Measurements from ENCODE around the gene TRMO. TPM values are rescaled to one million over a fixed set of nuclear protein-coding genes. Genes with fewer than 3 reads are reported as not detected.

The TRMO gene
- total and polyA plus RNA-seq, 5 experiments from 2014 or later: 11.7 to 51.5 (median 18.0) TPM

GRCh38 chr9:97873882-97874281, 48.4 kb downstream of the TRMO start:
- H3K9me3 Mint-ChIP-seq: no peaks in the 10 kb centered on the region
- DNase-seq (no peak), ATAC-seq (no peak)
- peaks cover 12 to 28% (median 12%) of the 10 kb centered on the region in 3 donors for H3K36me3 Mint-ChIP-seq
- peaks cover 4 to 17% (median 7%) of the 10 kb centered on the region in 5 donors for H3K27me3 Mint-ChIP-seq
- POLR2A ChIA-PET: no interaction called here
- H3K27ac Mint-ChIP-seq: no peak overlapping the region
- no peak overlapping the region for H3K4me3 Mint-ChIP-seq
- no peaks in the 10 kb centered on the region for H3K4me1 Mint-ChIP-seq

GRCh38 chr9:97873425-97873824, 48.9 kb downstream of the TRMO start:
- peaks cover 0 to under 1% (median 0%) of the 10 kb centered on the region in 9 donors for H3K9me3 Mint-ChIP-seq
- H3K4me1 Mint-ChIP-seq: no peaks in the 10 kb centered on the region
- H3K27ac Mint-ChIP-seq: no peak overlapping the region
- no peak for DNase-seq
- peaks cover 4 to 18% (median 7%) of the 10 kb centered on the region in 5 donors for H3K27me3 Mint-ChIP-seq
- POLR2A ChIA-PET: no interaction called here
- ATAC-seq: no peak
- peaks cover 12 to 28% (median 15%) of the 10 kb centered on the region in 3 donors for H3K36me3 Mint-ChIP-seq
- no peak overlapping the region for H3K4me3 Mint-ChIP-seq

GRCh38 chr9:97868859-97869258, 53.4 kb downstream of the TRMO start:
- no peak for ATAC-seq
- peaks cover 15 to 47% (median 41%) of the 10 kb centered on the region in 3 donors for H3K36me3 Mint-ChIP-seq
- H3K4me1 Mint-ChIP-seq: peaks cover 0 to 3% (median 0%) of the 10 kb centered on the region in 4 donors
- DNase-seq: no peak
- H3K27ac Mint-ChIP-seq: no peak overlapping the region
- H3K4me3 Mint-ChIP-seq: no peak overlapping the region
- POLR2A ChIA-PET: no interaction called here
- peaks cover 5 to 43% (median 21%) of the 10 kb centered on the region in 9 donors for H3K9me3 Mint-ChIP-seq
- peaks cover 5 to 43% (median 21%) of the 10 kb centered on the region in 5 donors for H3K27me3 Mint-ChIP-seq

- H3K27me3 Mint-ChIP-seq: peaks cover 12 to 57% (median 35%) of the 10 kb centered on the region in 5 donors
- H3K9me3 Mint-ChIP-seq: peaks cover 5 to 43% (median 21%) of the 10 kb centered on the region in 9 donors
- H3K4me1 Mint-ChIP-seq: peaks cover 0 to 3% (median 0%) of the 10 kb centered on the region in 4 donors
- ATAC-seq: no peak
- DNase-seq: no peak
- H3K4me3 Mint-ChIP-seq: no peak overlapping the region
- no peak overlapping the region for H3K27ac Mint-ChIP-seq
- POLR2A ChIA-PET: no interaction called here
- H3K36me3 Mint-ChIP-seq: peaks cover 16 to 42% (median 41%) of the 10 kb centered on the region in 3 donors
These were observed 55.5 kb downstream of the TRMO start for GRCh38 chr9:97866848-97867247.

GRCh38 chr9:97866300-97866699, 56.0 kb downstream of the TRMO start:
- Mint-ChIP-seq H3K4me1 (peaks cover 0 to 3% (median 0%) of the 10 kb centered on the region in 4 donors), H3K27ac (no peak overlapping the region), H3K27me3 (peaks cover 17 to 63% (median 40%) of the 10 kb centered on the region in 5 donors), H3K36me3 (peaks cover 18 to 43% (median 37%) of the 10 kb centered on the region in 3 donors), H3K4me3 (no peak overlapping the region), H3K9me3 (peaks cover 5 to 43% (median 21%) of the 10 kb centered on the region in 9 donors)
- POLR2A ChIA-PET: no interaction called here
- DNase-seq (no peak), ATAC-seq (no peak)

- ATAC-seq (no peak), DNase-seq (no peak)
- peaks cover 0 to 3% (median 0%) of the 10 kb centered on the region in 4 donors for H3K4me1 Mint-ChIP-seq
- peaks cover 5 to 43% (median 21%) of the 10 kb centered on the region in 9 donors for H3K9me3 Mint-ChIP-seq
- no peak overlapping the region for H3K4me3 Mint-ChIP-seq
- H3K27me3 Mint-ChIP-seq: peaks cover 35 to 79% (median 58%) of the 10 kb centered on the region in 5 donors
- no peak overlapping the region for H3K27ac Mint-ChIP-seq
- H3K36me3 Mint-ChIP-seq: peaks cover 18 to 34% (median 31%) of the 10 kb centered on the region in 3 donors
- POLR2A ChIA-PET: no interaction called here
These were observed 57.9 kb downstream of the TRMO start for GRCh38 chr9:97864396-97864795.

GRCh38 chr9:97863314-97863713, 59.0 kb downstream of the TRMO start:
- ATAC-seq (no peak), DNase-seq (no peak)
- no peak overlapping the region for H3K27ac Mint-ChIP-seq
- POLR2A ChIA-PET: no interaction called here
- H3K27me3 Mint-ChIP-seq: peaks cover 36 to 82% (median 62%) of the 10 kb centered on the region in 5 donors
- H3K36me3 Mint-ChIP-seq: peaks cover 13 to 33% (median 25%) of the 10 kb centered on the region in 3 donors
- H3K9me3 Mint-ChIP-seq: peaks cover 5 to 41% (median 21%) of the 10 kb centered on the region in 9 donors
- no peak overlapping the region for H3K4me3 Mint-ChIP-seq
- peaks cover 0 to 4% (median under 1%) of the 10 kb centered on the region in 4 donors for H3K4me1 Mint-ChIP-seq

GRCh38 chr9:97861148-97861475, 61.2 kb downstream of the TRMO start:
- POLR2A ChIA-PET: no interaction called here
- peaks cover 0 to 14% (median 9%) of the 10 kb centered on the region in 4 donors for H3K4me1 Mint-ChIP-seq
- peaks cover 5 to 20% (median 13%) of the 10 kb centered on the region in 9 donors for H3K9me3 Mint-ChIP-seq
- DNase-seq (no peak), ATAC-seq (no peak)
- peak overlapping the region in 1 of 10 donors; percentile 1 for H3K27ac Mint-ChIP-seq
- H3K36me3 Mint-ChIP-seq: peaks cover 6 to 23% (median 15%) of the 10 kb centered on the region in 3 donors
- peaks cover 45 to 94% (median 78%) of the 10 kb centered on the region in 5 donors for H3K27me3 Mint-ChIP-seq
- H3K4me3 Mint-ChIP-seq: no peak overlapping the region

GRCh38 chr9:97860451-97861147, 61.7 kb downstream of the TRMO start:
- peaks cover 49 to 94% (median 78%) of the 10 kb centered on the region in 5 donors for H3K27me3 Mint-ChIP-seq
- H3K4me3 Mint-ChIP-seq: no peak overlapping the region
- no peak overlapping the region for H3K27ac Mint-ChIP-seq
- DNase-seq (no peak), ATAC-seq (no peak)
- H3K4me1 Mint-ChIP-seq: peaks cover 0 to 14% (median 10%) of the 10 kb centered on the region in 4 donors
- peaks cover 5 to 19% (median 10%) of the 10 kb centered on the region in 3 donors for H3K36me3 Mint-ChIP-seq
- peaks cover 0 to 15% (median 11%) of the 10 kb centered on the region in 9 donors for H3K9me3 Mint-ChIP-seq
- POLR2A ChIA-PET: no interaction called here

- H3K4me3 Mint-ChIP-seq: no peak overlapping the region
- POLR2A ChIA-PET: interaction anchor here (0.9 kb wide), 1 partner anchor 62 kb away, joined by 7 read pairs; no protein-coding TSS in a partner anchor
- ATAC-seq (no peak), DNase-seq (no peak)
- H3K36me3 Mint-ChIP-seq: peaks cover 0 to 7% (median 3%) of the 10 kb centered on the region in 3 donors
- peaks cover 0 to 16% (median 12%) of the 10 kb centered on the region in 4 donors for H3K4me1 Mint-ChIP-seq
- H3K27ac Mint-ChIP-seq: no peak overlapping the region
- peaks cover 0 to 9% (median under 1%) of the 10 kb centered on the region in 9 donors for H3K9me3 Mint-ChIP-seq
- H3K27me3 Mint-ChIP-seq: peaks cover 52 to 91% (median 75%) of the 10 kb centered on the region in 5 donors
These were observed 63.0 kb downstream of the TRMO start for GRCh38 chr9:97859346-97859745.

- Mint-ChIP-seq H3K9me3 (peaks cover 0 to 12% (median 0%) of the 10 kb centered on the region in 9 donors), H3K4me3 (peak overlapping the region in 1 of 10 donors; percentile 4), H3K27me3 (peaks cover 56 to 85% (median 74%) of the 10 kb centered on the region in 5 donors), H3K27ac (no peak overlapping the region), H3K4me1 (peaks cover 3 to 19% (median 15%) of the 10 kb centered on the region in 4 donors), H3K36me3 (peaks cover 0 to 7% (median 3%) of the 10 kb centered on the region in 3 donors)
- POLR2A ChIA-PET: interaction anchor here (0.9 kb wide), 1 partner anchor 63 kb away, joined by 7 read pairs; no protein-coding TSS in a partner anchor
- DNase-seq (no peak), ATAC-seq (no peak)
These were observed 63.5 kb downstream of the TRMO start for GRCh38 chr9:97858826-97859225.

GRCh38 chr9:97858393-97858713, 63.9 kb downstream of the TRMO start:
- H3K4me1 Mint-ChIP-seq: peaks cover 3 to 20% (median 15%) of the 10 kb centered on the region in 4 donors
- POLR2A ChIA-PET: interaction anchor here (0.7 to 0.8 kb wide), 2 partner anchors 35 to 200 kb away, joined by 3 read pairs; no protein-coding TSS in a partner anchor
- peaks cover 0 to 12% (median 0%) of the 10 kb centered on the region in 9 donors for H3K9me3 Mint-ChIP-seq
- peaks cover 0 to 5% (median 3%) of the 10 kb centered on the region in 3 donors for H3K36me3 Mint-ChIP-seq
- no peak for ATAC-seq
- peaks cover 56 to 82% (median 72%) of the 10 kb centered on the region in 5 donors for H3K27me3 Mint-ChIP-seq
- H3K4me3 Mint-ChIP-seq: peak overlapping the region in 4 of 10 donors; percentile 39 to 63 (median 54)
- H3K27ac Mint-ChIP-seq: no peak overlapping the region
- no peak for DNase-seq
